Myometrial cell (primary cell): ENCODE measurements around the gene VPS37B. TPM values are rescaled to one million over a fixed set of nuclear protein-coding genes. Genes with fewer than 3 reads are reported as not detected.

Experiments used
- total RNA-seq: library from RNA; depleted of rRNA; stranded (reverse); fragments of >200 nt; gene quantifications from 2 replicates; pipeline ENCODE4 v1.2.3, GENCODE V29; 2015

Gene VPS37B, protein sequence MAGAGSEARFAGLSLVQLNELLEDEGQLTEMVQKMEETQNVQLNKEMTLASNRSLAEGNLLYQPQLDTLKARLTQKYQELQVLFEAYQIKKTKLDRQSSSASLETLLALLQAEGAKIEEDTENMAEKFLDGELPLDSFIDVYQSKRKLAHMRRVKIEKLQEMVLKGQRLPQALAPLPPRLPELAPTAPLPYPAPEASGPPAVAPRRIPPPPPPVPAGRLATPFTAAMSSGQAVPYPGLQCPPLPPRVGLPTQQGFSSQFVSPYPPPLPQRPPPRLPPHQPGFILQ
- 13.5 and 23.0 TPM in 2 replicates for total RNA-seq

DNA sequence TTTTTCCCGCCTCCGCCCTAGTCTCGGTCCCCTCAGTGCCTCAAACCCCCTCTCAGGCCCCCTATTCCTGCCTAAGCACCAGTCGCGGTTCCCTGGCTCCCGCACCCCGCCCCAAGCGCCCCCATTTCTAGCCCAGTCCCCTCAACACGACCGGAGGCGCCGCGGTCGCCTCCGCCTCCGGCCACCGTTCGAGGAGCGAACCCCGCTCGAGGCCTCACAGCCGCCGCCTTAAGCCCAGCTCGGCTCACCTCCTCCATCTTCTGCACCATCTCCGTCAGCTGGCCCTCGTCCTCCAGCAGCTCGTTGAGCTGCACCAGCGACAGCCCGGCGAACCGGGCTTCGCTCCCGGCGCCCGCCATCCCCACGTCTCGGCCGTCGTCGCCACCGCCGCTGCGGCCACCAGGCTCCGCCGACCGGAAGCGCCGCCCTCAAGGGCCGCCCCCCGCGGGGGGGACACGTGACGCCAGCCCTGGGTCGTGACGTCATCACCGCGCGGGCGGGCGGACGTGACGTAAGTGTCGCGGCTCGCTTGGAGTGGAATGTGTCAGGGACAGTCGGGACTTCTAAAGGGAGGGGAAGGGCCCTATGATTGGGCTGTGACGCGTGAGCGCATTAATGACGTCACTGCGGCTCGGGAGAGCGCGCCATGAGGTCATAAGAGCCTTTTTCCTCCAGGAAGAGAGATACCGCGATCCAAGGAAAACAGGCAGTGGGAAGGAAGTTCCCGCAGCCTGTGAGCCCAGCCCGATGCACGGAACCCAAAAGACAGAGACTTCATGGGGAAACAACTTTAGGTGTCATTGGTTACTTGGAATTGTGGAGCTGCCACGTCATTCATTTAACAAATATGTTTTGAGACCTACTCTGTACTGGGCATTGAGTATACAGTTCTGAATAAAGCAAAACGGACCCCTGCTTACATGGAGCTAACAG, at the start of gene VPS37B:
Gene VPS37B (minus strand): TSS at position 421 of the 933 bp plus-strand sequence. CDS start 62 bp downstream, at position 359.

DNA sequence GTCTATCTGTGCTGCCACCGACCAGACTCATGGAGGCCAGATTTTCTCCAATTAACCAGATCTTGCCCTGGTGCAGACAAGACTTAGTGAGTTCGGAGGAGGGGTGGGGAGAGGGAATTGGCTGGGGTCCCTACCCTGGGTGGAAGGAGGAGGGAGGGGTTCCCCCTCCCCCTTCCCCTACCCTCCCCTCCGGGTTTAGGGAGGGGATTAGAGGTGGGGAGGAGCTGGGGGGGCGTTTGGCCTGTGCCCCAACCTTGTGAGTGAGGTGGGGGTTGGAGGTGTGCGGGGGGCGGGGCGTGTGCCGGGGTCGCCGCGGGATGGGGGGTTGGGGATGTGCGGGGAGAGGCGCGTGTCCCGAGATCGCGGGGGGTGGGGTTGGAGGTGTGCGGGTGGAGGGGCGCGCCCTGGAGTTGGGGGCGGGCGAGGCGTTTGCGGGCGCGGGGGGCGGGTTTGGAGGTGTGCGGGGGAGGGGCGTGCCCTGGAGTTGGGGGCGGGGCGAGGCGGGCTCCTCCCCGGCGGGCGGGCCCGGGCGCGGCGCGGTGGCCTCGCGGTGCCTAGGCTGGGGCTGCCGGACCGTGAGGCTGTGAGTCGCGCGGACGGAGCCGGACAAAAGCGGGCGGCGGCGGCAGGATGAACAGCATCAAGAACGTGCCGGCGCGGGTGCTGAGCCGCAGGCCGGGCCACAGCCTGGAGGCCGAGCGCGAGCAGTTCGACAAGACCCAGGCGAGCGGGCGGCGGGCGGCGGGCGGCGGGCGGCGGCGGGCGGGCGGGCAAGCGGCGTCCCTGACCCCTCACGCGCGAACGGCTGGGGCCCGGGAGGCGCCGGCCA, 60.8 kb downstream of the VPS37B start, which contains the start of gene HIP1R:
Gene HIP1R (plus strand): TSS at position 537 of the 829 bp plus-strand sequence. CDS start 94 bp downstream, at position 631.

Other genes starting within 250 kb of the VPS37B start
- not detected in 2 replicates for gene HCAR2, start 192.8 kb downstream of the VPS37B start, total RNA-seq
- not detected in 2 replicates for gene HCAR3, start 179.3 kb downstream of the VPS37B start, total RNA-seq
- 3.2 and 3.4 TPM in 2 replicates for gene HCAR1, start 165.3 kb downstream of the VPS37B start, total RNA-seq
- 28.8 and 42.5 TPM in 2 replicates for gene DENR, start 143.3 kb downstream of the VPS37B start, total RNA-seq
- gene CCDC62, start 121.6 kb downstream of the VPS37B start, total RNA-seq: under 0.01 TPM in 1 of 2 replicates, not detected in the other
- gene HIP1R, start 60.7 kb downstream of the VPS37B start, total RNA-seq: 18.3 and 36.6 TPM in 2 replicates
- 8.3 and 8.6 TPM in 2 replicates for gene ABCB9, start 70.3 kb upstream of the VPS37B start, total RNA-seq
- gene OGFOD2, start 79.1 kb upstream of the VPS37B start, total RNA-seq: 33.0 and 34.9 TPM in 2 replicates
- 280 and 297 TPM in 2 replicates for gene ARL6IP4, start 84.6 kb upstream of the VPS37B start, total RNA-seq